Central memory CD8-positive, alpha-beta T cell (primary cell): Measurements from ENCODE around the gene DSP.

Experiments
- ATAC-seq: fragments of 150-1000 bp; cut with Tn5 transposase; replicated peaks from 2 replicates; pipeline ENCODE4 v1.10.0; 2022; ENCODE audit warnings: mild to moderate bottlenecking, moderate FRiP score, moderate number of reproducible peaks; ENCODE audit not compliant: poor library complexity, severe bottlenecking; ENCODE audit errors: extremely low read depth
- DNase-seq, 2 donors: peaks; one replicate each; pipeline ENCODE4 v3.0.0; 2021; ENCODE audit warnings: low spot score in 2 of 2
- H3K27ac Mint-ChIP-seq: one replicate; pipeline ENCODE4 v1.8.0; 2022; ENCODE audit warnings: low read depth, mild to moderate bottlenecking, moderate library complexity, mixed read lengths
- H3K27me3 Mint-ChIP-seq: one replicate; pipeline ENCODE4 v1.8.0; 2022; ENCODE audit warnings: mixed read lengths
- H3K36me3 Mint-ChIP-seq: one replicate; pipeline ENCODE4 v1.8.0; 2022; ENCODE audit warnings: mild to moderate bottlenecking, moderate library complexity, mixed read lengths; ENCODE audit not compliant: insufficient read depth
- H3K4me1 Mint-ChIP-seq: one replicate; pipeline ENCODE4 v1.8.0; 2022; ENCODE audit warnings: mixed read lengths
- H3K4me3 Mint-ChIP-seq: one replicate; pipeline ENCODE4 v1.8.0; 2022; ENCODE audit warnings: mild to moderate bottlenecking, moderate library complexity, mixed read lengths
- H3K9me3 Mint-ChIP-seq: one replicate; pipeline ENCODE4 v1.8.0; 2022; ENCODE audit warnings: mixed read lengths

Gene DSP

GRCh38 chr6:7591770-7592169 lies 50.3 kb downstream of the DSP start:
- ATAC-seq: no peak
- peaks cover 41% of the 10 kb centered on the region for H3K4me1 Mint-ChIP-seq
- H3K27ac Mint-ChIP-seq: no peak overlapping the region
- no peak for DNase-seq
- no peaks in the 10 kb centered on the region for H3K27me3 Mint-ChIP-seq
- H3K36me3 Mint-ChIP-seq: peaks cover 16% of the 10 kb centered on the region
- H3K4me3 Mint-ChIP-seq: peak overlapping the region; percentile 99
- no peaks in the 10 kb centered on the region for H3K9me3 Mint-ChIP-seq

- Mint-ChIP-seq H3K27me3 (no peaks in the 10 kb centered on the region), H3K4me1 (peaks cover 41% of the 10 kb centered on the region), H3K9me3 (no peaks in the 10 kb centered on the region), H3K27ac (peak overlapping the region; percentile 57), H3K36me3 (peaks cover 18% of the 10 kb centered on the region), H3K4me3 (no peak overlapping the region)
- ATAC-seq (no peak), DNase-seq (no peak)
These were observed 51.8 kb downstream of the DSP start for GRCh38 chr6:7593229-7593628.

DNA sequence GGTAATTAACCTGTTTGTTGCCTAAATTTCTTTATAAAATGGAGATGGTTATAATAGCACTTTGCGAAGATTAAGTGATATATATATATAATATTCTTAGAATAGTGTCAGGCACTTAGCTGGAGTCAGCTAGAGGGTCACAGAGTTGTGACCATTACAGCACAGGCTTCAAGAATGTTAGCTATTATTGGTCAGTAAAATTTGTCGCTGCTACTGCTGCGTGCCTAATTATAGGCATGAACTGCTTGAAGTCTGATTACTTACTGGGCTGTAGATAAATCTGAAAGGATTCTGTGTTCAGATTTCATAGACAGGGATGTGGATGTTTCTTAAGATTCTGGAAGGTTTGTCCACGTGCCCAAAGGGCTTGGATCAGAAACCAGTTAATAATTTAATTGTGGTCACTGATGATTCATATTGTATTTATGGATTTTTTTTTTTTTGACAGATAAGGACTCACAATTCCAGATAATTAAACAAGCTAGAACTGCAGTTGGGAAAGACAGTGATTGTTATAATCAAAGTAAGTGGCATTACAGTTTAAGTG lies 53.2 kb downstream of the DSP start:
- Mint-ChIP-seq H3K9me3 (no peaks in the 10 kb centered on the region), H3K4me1 (peaks cover 37% of the 10 kb centered on the region), H3K27me3 (no peaks in the 10 kb centered on the region), H3K36me3 (peaks cover 24% of the 10 kb centered on the region), H3K27ac (no peak overlapping the region), H3K4me3 (no peak overlapping the region)
- DNase-seq: no peak
- no peak for ATAC-seq

DNA sequence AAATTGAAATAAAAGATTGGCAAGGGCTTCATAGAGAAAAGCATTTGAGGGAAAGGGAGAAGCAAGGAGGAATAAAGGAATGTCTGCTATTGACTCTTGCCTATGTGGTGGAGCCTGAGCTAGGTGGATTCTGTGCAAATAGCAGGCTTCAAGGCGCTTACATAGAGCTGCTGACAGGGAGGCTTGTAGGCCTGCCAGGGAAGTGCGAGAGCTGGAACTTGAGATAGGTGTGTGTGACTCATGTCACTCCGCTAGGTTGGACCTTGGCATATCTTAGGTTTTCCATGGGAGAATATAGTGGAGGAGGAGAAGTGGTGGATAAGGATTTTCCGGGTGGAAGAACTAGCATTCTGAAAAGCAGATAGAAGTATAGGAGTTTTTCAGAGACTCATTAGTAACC lies 62.5 kb downstream of the DSP start:
- no peaks in the 10 kb centered on the region for H3K27me3 Mint-ChIP-seq
- H3K4me1 Mint-ChIP-seq: peaks cover 12% of the 10 kb centered on the region
- peaks cover 70% of the 10 kb centered on the region for H3K36me3 Mint-ChIP-seq
- H3K4me3 Mint-ChIP-seq: no peak overlapping the region
- ATAC-seq: no peak
- no peak overlapping the region for H3K27ac Mint-ChIP-seq
- H3K9me3 Mint-ChIP-seq: no peaks in the 10 kb centered on the region
- DNase-seq: no peak

- Mint-ChIP-seq H3K9me3 (no peaks in the 10 kb centered on the region), H3K4me1 (peaks cover 12% of the 10 kb centered on the region), H3K36me3 (peaks cover 68% of the 10 kb centered on the region), H3K27ac (peak overlapping the region; percentile 24), H3K27me3 (no peaks in the 10 kb centered on the region), H3K4me3 (no peak overlapping the region)
- DNase-seq (no peak), ATAC-seq (no peak)
These were observed 63.0 kb downstream of the DSP start for GRCh38 chr6:7604506-7604905.

GRCh38 chr6:7615611-7616383 lies 74.3 kb downstream of the DSP start:
- peaks cover 9% of the 10 kb centered on the region for H3K27me3 Mint-ChIP-seq
- H3K27ac Mint-ChIP-seq: no peak overlapping the region
- no peaks in the 10 kb centered on the region for H3K9me3 Mint-ChIP-seq
- peaks cover 7% of the 10 kb centered on the region for H3K4me1 Mint-ChIP-seq
- no peak for ATAC-seq
- peaks cover 1% of the 10 kb centered on the region for H3K36me3 Mint-ChIP-seq
- DNase-seq: no peak
- no peak overlapping the region for H3K4me3 Mint-ChIP-seq

GRCh38 chr6:7617801-7618764 lies 76.6 kb downstream of the DSP start:
- Mint-ChIP-seq H3K27ac (no peak overlapping the region), H3K36me3 (no peaks in the 10 kb centered on the region), H3K27me3 (peaks cover 19% of the 10 kb centered on the region), H3K4me3 (no peak overlapping the region), H3K4me1 (peaks cover 7% of the 10 kb centered on the region), H3K9me3 (no peaks in the 10 kb centered on the region)
- ATAC-seq (no peak), DNase-seq (no peak)

- Mint-ChIP-seq H3K27me3 (peaks cover 36% of the 10 kb centered on the region), H3K9me3 (no peaks in the 10 kb centered on the region), H3K27ac (no peak overlapping the region), H3K4me3 (no peak overlapping the region), H3K4me1 (no peaks in the 10 kb centered on the region), H3K36me3 (no peaks in the 10 kb centered on the region)
- ATAC-seq: no peak
- no peak for DNase-seq
These were observed 80.3 kb downstream of the DSP start for GRCh38 chr6:7621761-7622160.

DNA sequence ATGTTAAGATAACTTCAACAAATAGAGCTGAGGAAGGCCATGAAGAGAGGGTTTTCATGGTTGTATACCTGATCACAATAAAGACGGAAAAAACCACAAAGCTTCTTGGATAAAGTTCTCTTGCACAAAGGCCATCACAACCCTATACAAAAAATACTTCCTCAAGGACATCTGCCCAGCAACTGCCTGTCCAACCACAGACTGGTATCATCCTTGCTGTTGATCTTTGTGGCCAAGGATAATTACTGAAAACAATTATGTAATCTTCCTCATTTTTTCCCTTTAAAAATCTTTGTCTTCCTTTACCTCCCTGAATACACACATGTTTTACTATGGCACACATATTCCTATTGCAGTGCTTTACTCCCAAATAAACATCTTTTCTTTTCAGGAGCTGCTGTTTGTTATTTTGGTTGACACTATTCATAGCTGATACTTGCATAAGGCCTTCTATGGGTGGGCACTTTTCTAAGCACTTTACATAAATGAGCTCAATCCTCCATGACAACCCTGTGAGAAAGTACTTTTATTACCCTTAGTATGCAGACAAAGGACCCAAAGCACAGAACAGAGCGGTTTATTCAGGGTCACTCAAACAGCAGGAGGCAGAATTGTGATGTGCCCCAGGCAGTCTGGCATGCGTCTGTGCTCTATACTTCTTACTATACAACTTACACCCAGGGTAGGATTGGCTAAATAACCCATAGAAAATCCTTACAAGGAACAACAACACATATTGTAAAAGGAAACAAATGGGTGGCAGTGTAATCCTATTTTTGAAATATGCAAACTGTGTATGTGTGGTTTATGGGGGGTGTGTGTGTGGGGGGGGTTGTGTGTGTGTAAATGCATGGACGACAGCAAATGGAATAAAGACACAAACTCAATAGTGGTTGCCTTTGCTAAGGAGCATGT lies 83.6 kb downstream of the DSP start:
- DNase-seq (no peak), ATAC-seq (no peak)
- Mint-ChIP-seq H3K27ac (no peak overlapping the region), H3K27me3 (peaks cover 34% of the 10 kb centered on the region), H3K9me3 (no peaks in the 10 kb centered on the region), H3K4me1 (no peaks in the 10 kb centered on the region), H3K4me3 (no peak overlapping the region), H3K36me3 (no peaks in the 10 kb centered on the region)

DNA sequence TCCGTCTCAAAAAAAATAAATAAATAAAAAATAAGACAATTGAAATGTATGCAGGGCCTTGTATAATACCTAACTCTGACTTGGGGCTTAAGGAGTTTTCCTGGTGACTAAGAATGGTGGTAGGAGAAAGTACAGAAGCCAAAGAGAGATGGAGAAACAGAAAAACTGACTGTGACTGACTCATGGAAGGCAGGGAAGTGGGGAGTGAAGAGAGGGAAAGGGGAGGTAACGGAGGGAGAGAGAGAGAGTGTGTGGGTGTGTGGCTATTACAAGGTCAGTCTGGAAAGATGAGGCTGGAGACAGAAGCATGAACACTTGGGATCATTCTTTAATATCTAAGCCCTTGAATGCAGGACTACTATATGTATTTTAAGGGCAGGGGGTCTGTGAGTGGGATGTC lies 87.0 kb downstream of the DSP start:
- H3K9me3 Mint-ChIP-seq: no peaks in the 10 kb centered on the region
- H3K27ac Mint-ChIP-seq: no peak overlapping the region
- no peaks in the 10 kb centered on the region for H3K4me1 Mint-ChIP-seq

GRCh38 chr6:7628909-7629308 lies 87.4 kb downstream of the DSP start:
- ATAC-seq (no peak), DNase-seq (no peak)
- H3K9me3 Mint-ChIP-seq: no peaks in the 10 kb centered on the region
- no peaks in the 10 kb centered on the region for H3K36me3 Mint-ChIP-seq
- no peaks in the 10 kb centered on the region for H3K4me1 Mint-ChIP-seq
- peaks cover 38% of the 10 kb centered on the region for H3K27me3 Mint-ChIP-seq
- H3K4me3 Mint-ChIP-seq: no peak overlapping the region
- H3K27ac Mint-ChIP-seq: no peak overlapping the region

More for the DNA sequence above, 87.0 kb downstream of the DSP start:
- Mint-ChIP-seq H3K4me3 (no peak overlapping the region), H3K27me3 (peaks cover 38% of the 10 kb centered on the region), H3K36me3 (no peaks in the 10 kb centered on the region)
- ATAC-seq (no peak), DNase-seq (no peak)

DNA sequence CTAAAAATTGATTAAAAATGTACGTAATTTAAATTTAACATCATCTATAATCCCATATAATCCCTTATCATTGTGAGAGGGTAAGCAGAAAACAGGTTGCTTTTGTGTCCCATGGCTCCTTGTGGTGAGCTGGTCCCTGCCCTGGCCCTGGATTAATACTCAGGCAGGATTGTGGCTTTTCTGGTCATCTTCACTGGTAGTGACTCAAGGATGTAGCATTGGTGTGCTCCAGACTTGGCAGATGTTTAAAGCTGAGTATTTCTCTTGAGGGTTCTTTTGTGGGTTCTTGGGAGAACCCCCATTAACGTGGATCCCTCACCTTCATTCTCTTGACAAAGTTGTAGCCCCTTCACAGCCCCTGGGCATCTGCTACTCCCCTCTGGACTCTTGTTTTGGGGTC lies 87.8 kb downstream of the DSP start:
- ATAC-seq (no peak), DNase-seq (no peak)
- no peak overlapping the region for H3K4me3 Mint-ChIP-seq
- no peak overlapping the region for H3K27ac Mint-ChIP-seq
- no peaks in the 10 kb centered on the region for H3K9me3 Mint-ChIP-seq
- H3K36me3 Mint-ChIP-seq: no peaks in the 10 kb centered on the region
- H3K4me1 Mint-ChIP-seq: no peaks in the 10 kb centered on the region
- H3K27me3 Mint-ChIP-seq: peaks cover 35% of the 10 kb centered on the region
